H1 (cell line): ENCODE results near the gene PEX12. TPM values are rescaled to one million over a fixed set of nuclear protein-coding genes. Genes with fewer than 3 reads are reported as not detected.
A peak's percentile ranks its signal among the peaks of the same experiment; 100 is the strongest.

ENCODE experiments used
- ASH2L ChIP-seq: fragments of 200-600, 300-600 bp; sonication (generic); IDR thresholded peaks from one replicate; pipeline ENCODE4 v1.7.1; 2017; ENCODE audit warnings: low read length
- ATF2 ChIP-seq: IDR thresholded peaks from 2 replicates; pipeline ENCODE4 v1.6.1; 2012; ENCODE audit warnings: low read length, inconsistent platforms
- BACH1 ChIP-seq: IDR thresholded peaks from 2 replicates; pipeline ENCODE4 v1.6.1; 2012; ENCODE audit warnings: low read length, improper control_type of control experiment
- CEBPB ChIP-seq: IDR thresholded peaks from 2 replicates; pipeline ENCODE4 v1.6.1; 2012; ENCODE audit warnings: low read depth, low read length
- CHD1 ChIP-seq: IDR thresholded peaks from 2 replicates; pipeline ENCODE4 v1.6.1; 2012; ENCODE audit warnings: low read depth, low read length, improper control_type of control experiment
- CREB1 ChIP-seq: IDR thresholded peaks from 2 replicates; pipeline ENCODE4 v1.6.1; 2012; ENCODE audit warnings: inconsistent platforms
- CTBP2 ChIP-seq: IDR thresholded peaks from 2 replicates; pipeline ENCODE4 v1.7.0; 2011; ENCODE audit warnings: borderline replicate concordance, mild to moderate bottlenecking, moderate library complexity, mixed read lengths, low read length; ENCODE audit not compliant: insufficient read depth, insufficient read length
- CTCF ChIP-seq, 3 experiments: IDR thresholded peaks; 1 replicate in 2 of 3; 2 replicates in 1 of 3; pipeline versions ENCODE4 v1.5.1 to v1.6.1; 2011; ENCODE audit warnings: low read length in 3 of 3, mild to moderate bottlenecking in 3 of 3, inconsistent platforms in 2 of 3, low read depth in 1 of 3, moderate library complexity in 1 of 3; ENCODE audit not compliant: insufficient read depth in 1 of 3; ENCODE audit errors: control extremely low read depth in 1 of 3
- EZH2 ChIP-seq: fragments of 200-600 bp; sonication (generic); IDR thresholded peaks from 2 replicates; pipeline ENCODE4 v1.7.1; 2012; ENCODE audit warnings: low read depth, mild to moderate bottlenecking, moderate library complexity, low read length, inconsistent platforms; ENCODE audit not compliant: severe bottlenecking
- POU5F1 ChIP-seq: IDR thresholded peaks from 2 replicates; pipeline ENCODE4 v1.6.1; 2011; ENCODE audit warnings: low read depth, mild to moderate bottlenecking, low read length, moderate library complexity
- RAD21 ChIP-seq, 2 experiments: IDR thresholded peaks in 1 of 2; conservative IDR thresholded peaks in 1 of 2; 2 replicates each; pipeline ENCODE4 v1.6.1; 2011; ENCODE audit warnings: low read depth in 2 of 2, low read length in 2 of 2, improper control_type of control experiment in 1 of 2, inconsistent platforms in 1 of 2, mild to moderate bottlenecking in 1 of 2, moderate library complexity in 1 of 2
- SAP30 ChIP-seq: fragments of 300-600 bp; sonication (generic); IDR thresholded peaks from 2 replicates; pipeline ENCODE4 v1.7.1; 2012; ENCODE audit warnings: low read length, moderate library complexity, mild to moderate bottlenecking, inconsistent platforms; ENCODE audit not compliant: insufficient read depth, insufficient replicate concordance
- SIRT6 ChIP-seq: IDR thresholded peaks from one replicate; pipeline ENCODE4 v1.7.1; 2012; ENCODE audit warnings: low read length, inconsistent platforms
- SIX5 ChIP-seq: IDR thresholded peaks from 2 replicates; pipeline ENCODE4 v1.6.1; 2011; ENCODE audit warnings: mild to moderate bottlenecking, low read depth, low read length
- SP1 ChIP-seq: IDR thresholded peaks from 2 replicates; pipeline ENCODE4 v1.6.1; 2011; ENCODE audit warnings: low read depth, low read length
- TAF1 ChIP-seq: IDR thresholded peaks from 2 replicates; pipeline ENCODE4 v1.6.1; 2011; ENCODE audit warnings: mild to moderate bottlenecking, low read depth, low read length
- polyA plus RNA-seq, 7 experiments: library from polyadenylated mRNA; depleted of rRNA in 3 of 7; stranded (reverse) in 5 of 7; unstranded in 2 of 7; fragments of >200 nt in 5 of 7; fragments of 200-250 nt in 2 of 7; gene quantifications; 1 replicate in 5 of 7; 2 replicates in 1 of 7; 4 replicates in 1 of 7; pipeline versions ENCODE4 v1.2.1 to v1.2.3, GENCODE V29; 2011 to 2013; ENCODE audit warnings: missing spikeins in 2 of 7, mixed read lengths in 2 of 7
- total RNA-seq: library from RNA; stranded (reverse); fragmentation: NEBNext Ultra II Directional; extraction: Animal tissue kit (Norgen Biotek cat#: 25700); gene quantifications from 2 replicates; pipeline ENCODE4 v1.2.1, GENCODE V29; 2021
- TF ChIP-seq, protein P1 (sequence below): IDR thresholded peaks from 2 replicates; pipeline ENCODE4 v1.6.1; 2011; ENCODE audit warnings: low read length, improper control_type of control experiment
- TF ChIP-seq, protein P2 (sequence below): IDR thresholded peaks from 2 replicates; pipeline ENCODE4 v1.6.1; 2012; ENCODE audit warnings: inconsistent platforms

Gene PEX12
- total and polyA plus RNA-seq, 2 of the 8 experiments (the other 6 are each of a cell fraction or from before 2014, with no cell fraction given): 3.0 to 5.9 TPM

DNA sequence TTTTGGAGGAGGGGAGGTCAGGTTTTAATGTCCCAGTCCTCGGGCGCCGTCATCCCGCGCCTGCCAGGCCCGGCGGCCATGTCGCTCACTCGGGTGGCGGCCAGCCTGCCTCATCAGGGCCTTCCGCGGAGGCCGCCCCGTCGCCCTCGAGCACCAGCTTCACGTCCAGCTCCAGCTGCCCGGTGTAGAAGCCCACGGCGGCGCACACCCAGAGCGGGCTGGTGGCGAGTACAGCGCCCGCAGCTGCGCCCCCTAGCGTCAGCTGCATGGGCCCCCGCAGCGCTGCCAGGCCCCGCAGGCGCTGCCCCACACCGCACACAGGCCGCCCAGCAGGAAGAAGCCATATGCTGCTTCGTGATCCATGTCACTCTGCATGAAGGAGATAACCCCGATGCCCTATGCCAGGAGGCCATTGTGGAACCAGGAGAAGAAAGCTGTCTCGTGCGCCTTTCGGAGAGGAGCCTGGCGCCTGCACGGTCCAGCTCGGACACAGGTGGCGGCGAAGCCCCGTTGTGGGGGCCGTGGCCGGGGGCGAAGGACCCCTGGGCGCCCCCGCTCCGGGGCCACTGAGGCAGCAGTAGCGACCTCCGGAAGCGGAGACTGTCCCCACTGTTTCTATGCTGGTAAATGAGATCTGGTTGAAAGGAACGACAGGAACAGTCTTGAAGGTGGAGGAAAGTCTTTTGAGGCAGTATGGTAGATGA, 18.3 kb upstream of the PEX12 start (continued):
- TF ChIP-seq BACH1 (no peak), CREB1 (peak; percentile 64), SIRT6 (no peak), SAP30 (no peak), CEBPB (no peak), POU5F1 (no peak), EZH2 (no peak), ATF2 (no peak), SP1 (no peak), CTBP2 (peak; percentile 39), SIX5 (no peak), RAD21 (IDR thresholded peaks at IDR 0.05 in 1 of 2, conservative IDR thresholded peaks at IDR 0.05 in 1 of 2; ENCODE audit: low read depth in 2 of 2, low read length in 2 of 2) (peak; percentile 43 to 58), CTCF (IDR thresholded peaks at IDR 0.05; ENCODE audit: control extremely low read depth in 1 of 3, insufficient read depth in 1 of 3, low read depth in 1 of 3, low read length in 3 of 3) (peak; percentile 87 to 90 (median 89)), ASH2L (peak; percentile 64), TAF1 (no peak), CHD1 (no peak)
- TF ChIP-seq, protein P1, sequence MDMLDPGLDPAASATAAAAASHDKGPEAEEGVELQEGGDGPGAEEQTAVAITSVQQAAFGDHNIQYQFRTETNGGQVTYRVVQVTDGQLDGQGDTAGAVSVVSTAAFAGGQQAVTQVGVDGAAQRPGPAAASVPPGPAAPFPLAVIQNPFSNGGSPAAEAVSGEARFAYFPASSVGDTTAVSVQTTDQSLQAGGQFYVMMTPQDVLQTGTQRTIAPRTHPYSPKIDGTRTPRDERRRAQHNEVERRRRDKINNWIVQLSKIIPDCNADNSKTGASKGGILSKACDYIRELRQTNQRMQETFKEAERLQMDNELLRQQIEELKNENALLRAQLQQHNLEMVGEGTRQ: peak; percentile 66
- TF ChIP-seq, protein P2, sequence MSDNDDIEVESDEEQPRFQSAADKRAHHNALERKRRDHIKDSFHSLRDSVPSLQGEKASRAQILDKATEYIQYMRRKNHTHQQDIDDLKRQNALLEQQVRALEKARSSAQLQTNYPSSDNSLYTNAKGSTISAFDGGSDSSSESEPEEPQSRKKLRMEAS: peak; percentile 68; the same call in 1 of the 2 replicates
